ENCODE measurements around the gene DHRS3.
"Not testable (repeated sequence)": the region's sequence is repeated elsewhere in the genome, so short reads cannot be mapped to it uniquely, and the experiment has no call there.

The DHRS3 gene

GRCh38 chr1:12537906-12538461 is 80.0 kb downstream of the DHRS3 start:
- no peaks in the 10 kb centered on the region for H3K36me3 ChIP-seq (ENCODE audit: insufficient read depth, low read length)
- 0 out of 2 replicates have a peak, but pooled peaks cover 2% of the 10 kb centered on the region for H3K9me3 ChIP-seq (ENCODE audit: control insufficient read depth, insufficient read depth, low read length)
- no peak overlapping the region for H3K9ac ChIP-seq (ENCODE audit: low read depth, low read length)
- H3K4me1 ChIP-seq (ENCODE audit: insufficient read depth, low read length) = peaks cover 14% of the 10 kb centered on the region

- no peaks in the 10 kb centered on the region for H3K36me3 ChIP-seq (ENCODE audit: insufficient read depth, low read length)
These were observed 80.7 kb downstream of the DHRS3 start for GRCh38 chr1:12537294-12537693.

DNA sequence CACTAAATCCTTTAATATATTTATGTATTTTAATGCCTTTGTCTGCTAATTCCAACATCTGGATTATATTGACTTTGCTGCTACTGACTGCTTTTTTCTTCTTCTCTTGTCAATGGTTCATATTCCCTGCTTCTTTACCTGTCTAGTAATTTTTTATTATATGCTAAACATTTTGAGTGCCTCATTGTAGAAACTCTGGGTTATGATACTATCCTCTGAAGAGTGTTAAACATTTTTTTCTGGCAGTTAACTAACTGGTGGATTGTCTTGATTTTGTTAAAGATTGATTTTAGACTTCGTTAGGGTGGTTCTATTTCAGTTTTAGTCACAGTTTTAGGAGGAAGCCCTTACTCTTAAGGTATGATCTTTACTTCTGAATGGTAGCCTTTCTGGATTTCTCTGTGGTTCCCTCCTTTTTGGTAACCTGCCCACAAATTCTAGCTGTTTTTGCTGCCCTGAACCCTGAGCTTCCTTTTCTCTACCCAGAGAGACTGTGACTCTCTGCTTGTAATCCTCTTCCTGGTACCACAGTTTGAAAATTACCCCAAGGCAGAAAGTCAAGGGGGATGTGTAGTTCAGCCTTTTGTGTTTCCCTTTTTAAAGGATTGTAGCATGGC is 81.9 kb downstream of the DHRS3 start:
- H3K9me3 ChIP-seq (ENCODE audit: control insufficient read depth, insufficient read depth, low read length) = 0 out of 2 replicates have a peak, but pooled peaks cover 2% of the 10 kb centered on the region
- H3K36me3 ChIP-seq (ENCODE audit: insufficient read depth, low read length) = no peaks in the 10 kb centered on the region
- peaks cover 6% of the 10 kb centered on the region for H3K4me1 ChIP-seq (ENCODE audit: insufficient read depth, low read length)
- H3K9ac ChIP-seq (ENCODE audit: low read depth, low read length) = no peak overlapping the region

More at GRCh38 chr1:12537294-12537693, 80.7 kb downstream of the DHRS3 start:
- 0 out of 2 replicates have a peak, but pooled peaks cover 2% of the 10 kb centered on the region for H3K9me3 ChIP-seq (ENCODE audit: control insufficient read depth, insufficient read depth, low read length)
- peaks cover 14% of the 10 kb centered on the region for H3K4me1 ChIP-seq (ENCODE audit: insufficient read depth, low read length)
- H3K9ac ChIP-seq (ENCODE audit: low read depth, low read length) = no peak overlapping the region

DNA sequence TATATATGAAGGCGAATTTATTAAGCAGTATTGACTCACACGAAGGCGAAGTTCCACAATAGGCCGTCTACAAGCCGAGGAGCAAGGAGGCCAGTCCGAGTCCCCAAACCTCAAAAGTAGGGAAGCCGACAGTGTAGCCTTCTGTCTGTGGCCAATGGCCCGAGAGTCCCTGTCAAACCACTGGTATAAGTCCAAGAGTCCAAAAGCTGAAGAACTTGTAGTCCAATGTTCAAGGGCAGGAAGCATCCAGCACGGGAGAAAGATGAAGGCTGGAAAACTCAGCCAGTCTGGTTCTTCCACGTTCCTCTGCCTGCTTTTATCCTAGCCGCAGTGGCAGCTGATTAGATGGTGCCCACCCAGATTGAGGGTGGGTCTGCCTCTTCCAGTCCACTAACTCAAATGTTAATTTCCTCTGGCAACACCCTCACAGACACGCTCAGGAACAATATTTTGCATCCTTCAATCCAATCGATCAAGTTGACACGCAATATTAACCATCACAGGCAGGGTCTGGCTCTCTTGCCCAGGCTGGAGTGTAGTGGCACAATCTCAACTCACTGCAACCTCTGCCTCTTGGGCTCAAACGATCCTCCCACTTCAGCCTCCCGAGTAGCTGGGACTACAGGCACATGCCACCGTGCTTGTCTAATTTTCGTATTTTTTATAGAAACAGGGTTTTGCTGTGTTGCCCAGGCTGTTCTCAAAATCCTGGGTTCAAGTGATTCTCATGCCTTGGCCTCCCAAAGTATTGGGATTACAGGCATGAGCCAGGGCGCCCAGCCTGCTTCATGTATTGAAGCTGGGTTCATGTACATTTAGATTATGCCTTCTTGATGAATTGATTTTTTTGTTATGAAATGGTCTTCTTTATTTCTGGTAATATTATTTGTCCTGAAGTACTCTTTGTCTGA is 85.3 kb downstream of the DHRS3 start:
- H3K4me1 ChIP-seq (ENCODE audit: insufficient read depth, low read length) = no peaks in the 10 kb centered on the region
- no peaks in the 10 kb centered on the region for H3K36me3 ChIP-seq (ENCODE audit: insufficient read depth, low read length)
- H3K9me3 ChIP-seq (ENCODE audit: control insufficient read depth, insufficient read depth, low read length) = 0 out of 2 replicates have a peak, but pooled peaks cover 2% of the 10 kb centered on the region
- H3K9ac ChIP-seq (ENCODE audit: low read depth, low read length) = no peak overlapping the region

GRCh38 chr1:12531179-12531499 is 86.9 kb downstream of the DHRS3 start:
- 0 out of 2 replicates have a peak, but pooled peaks cover under 1% of the 10 kb centered on the region for H3K9me3 ChIP-seq (ENCODE audit: control insufficient read depth, insufficient read depth, low read length)
- H3K4me1 ChIP-seq (ENCODE audit: insufficient read depth, low read length) = no peaks in the 10 kb centered on the region
- no peak overlapping the region for H3K9ac ChIP-seq (ENCODE audit: low read depth, low read length)
- no peaks in the 10 kb centered on the region for H3K36me3 ChIP-seq (ENCODE audit: insufficient read depth, low read length)

GRCh38 chr1:12530462-12531178 is 87.4 kb downstream of the DHRS3 start:
- no peak overlapping the region for H3K9ac ChIP-seq (ENCODE audit: low read depth, low read length)
- H3K9me3 ChIP-seq (ENCODE audit: control insufficient read depth, insufficient read depth, low read length) = no peaks in the 10 kb centered on the region
- no peaks in the 10 kb centered on the region for H3K4me1 ChIP-seq (ENCODE audit: insufficient read depth, low read length)
- no peaks in the 10 kb centered on the region for H3K36me3 ChIP-seq (ENCODE audit: insufficient read depth, low read length)

DNA sequence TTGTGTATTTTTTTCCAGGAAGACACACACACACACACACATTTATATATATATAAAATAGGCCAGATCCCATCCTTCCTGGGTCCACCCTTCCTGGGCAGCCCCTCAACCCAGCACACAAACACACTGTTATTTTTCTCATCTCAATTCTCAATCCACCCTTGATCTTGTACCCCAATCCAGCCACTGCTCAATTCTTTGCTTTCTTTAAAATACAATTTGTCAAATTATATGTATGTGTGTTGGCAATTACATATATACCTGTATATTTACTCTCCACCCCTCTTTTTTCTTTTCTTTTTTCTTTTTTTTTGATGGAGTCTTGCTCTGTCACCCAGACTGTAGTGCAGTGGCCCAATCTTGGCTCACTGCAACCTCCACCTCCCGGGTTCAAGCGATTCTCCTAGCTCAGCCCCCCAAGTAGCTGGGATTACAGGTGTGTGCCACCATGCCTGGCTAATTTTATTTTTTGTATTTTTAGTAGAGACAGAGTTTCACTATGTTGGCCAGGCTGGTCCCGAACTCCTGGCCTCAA is 88.3 kb downstream of the DHRS3 start:
- Histone ChIP-seq H3K9me3 (ENCODE audit: control insufficient read depth, insufficient read depth, low read length) (no peaks in the 10 kb centered on the region), H3K9ac (ENCODE audit: low read depth, low read length) (no peak overlapping the region), H3K36me3 (ENCODE audit: insufficient read depth, low read length) (no peaks in the 10 kb centered on the region), H3K4me1 (ENCODE audit: insufficient read depth, low read length) (no peaks in the 10 kb centered on the region)

DNA sequence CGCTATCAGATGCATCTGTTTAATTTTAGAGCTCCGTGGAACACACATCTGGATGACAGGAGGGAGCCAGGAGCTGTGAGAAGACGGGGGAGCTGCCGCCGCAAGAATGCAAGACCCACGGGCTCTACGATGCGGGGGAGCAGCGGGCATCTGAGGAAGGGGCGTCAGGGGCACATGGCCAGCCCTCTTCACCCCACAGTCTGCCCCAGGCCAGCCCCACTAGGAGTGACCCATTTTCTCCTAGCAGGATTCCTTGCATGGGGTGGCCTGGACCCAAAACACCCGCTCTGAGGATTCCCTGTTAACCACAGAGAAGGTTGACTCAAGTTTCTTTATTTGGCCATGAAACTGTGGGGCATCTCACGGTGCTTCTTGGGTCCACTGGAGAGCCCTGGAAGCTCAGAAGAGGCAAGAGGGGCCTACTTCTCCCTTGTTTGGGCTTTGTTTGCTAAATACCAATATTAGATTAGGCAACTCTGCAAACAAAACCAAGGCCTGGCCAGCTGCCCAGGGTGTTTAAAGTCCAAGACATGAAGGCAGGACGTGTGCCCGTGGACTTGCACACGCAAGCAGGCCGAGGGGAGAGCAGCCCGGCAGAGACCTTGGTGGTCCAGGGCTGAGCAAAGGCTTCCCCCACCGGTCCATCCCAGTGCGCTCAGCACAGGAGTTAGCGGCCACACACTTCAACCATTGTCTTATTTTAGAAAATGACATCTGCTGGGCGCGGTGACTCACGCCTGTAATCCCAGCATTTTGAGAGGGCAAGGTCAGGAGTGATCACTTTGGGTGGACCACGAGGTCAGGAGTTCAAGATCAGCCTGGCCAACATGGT is 89.8 kb downstream of the DHRS3 start:
- Histone ChIP-seq H3K36me3 (ENCODE audit: insufficient read depth, low read length) (no peaks in the 10 kb centered on the region), H3K9me3 (ENCODE audit: control insufficient read depth, insufficient read depth, low read length) (no peaks in the 10 kb centered on the region), H3K9ac (ENCODE audit: low read depth, low read length) (no peak overlapping the region), H3K4me1 (ENCODE audit: insufficient read depth, low read length) (no peaks in the 10 kb centered on the region)

DNA sequence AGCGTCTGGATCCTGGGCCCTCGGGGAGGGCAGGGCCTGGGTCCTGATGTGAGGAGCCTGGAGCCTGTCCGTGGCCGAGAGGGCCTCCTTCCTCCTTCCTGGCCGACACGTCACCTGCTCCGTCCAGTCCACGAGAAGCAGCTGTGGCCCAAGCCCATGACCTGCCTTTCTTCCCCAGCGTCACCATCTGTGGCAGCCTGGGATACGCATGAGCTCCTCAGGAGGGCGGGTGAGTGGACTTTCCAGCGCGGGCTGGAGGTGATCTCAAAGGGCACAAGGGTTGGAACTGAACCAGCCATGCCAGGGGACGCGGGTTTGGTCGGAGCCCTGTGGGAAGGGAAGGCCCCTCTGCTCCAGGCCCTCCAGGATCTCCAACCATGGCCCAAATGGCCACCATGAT is 90.4 kb downstream of the DHRS3 start:
- H3K4me1 ChIP-seq (ENCODE audit: insufficient read depth, low read length) = no peaks in the 10 kb centered on the region
- no peak overlapping the region for H3K9ac ChIP-seq (ENCODE audit: low read depth, low read length)
- no peaks in the 10 kb centered on the region for H3K36me3 ChIP-seq (ENCODE audit: insufficient read depth, low read length)
- H3K9me3 ChIP-seq (ENCODE audit: control insufficient read depth, insufficient read depth, low read length) = no peaks in the 10 kb centered on the region

GRCh38 chr1:12525311-12526181 is 92.5 kb downstream of the DHRS3 start:
- Histone ChIP-seq H3K9ac (ENCODE audit: low read depth, low read length) (no peak overlapping the region), H3K9me3 (ENCODE audit: control insufficient read depth, insufficient read depth, low read length) (no peaks in the 10 kb centered on the region), H3K36me3 (ENCODE audit: insufficient read depth, low read length) (no peaks in the 10 kb centered on the region), H3K4me1 (ENCODE audit: insufficient read depth, low read length) (no peaks in the 10 kb centered on the region)

DNA sequence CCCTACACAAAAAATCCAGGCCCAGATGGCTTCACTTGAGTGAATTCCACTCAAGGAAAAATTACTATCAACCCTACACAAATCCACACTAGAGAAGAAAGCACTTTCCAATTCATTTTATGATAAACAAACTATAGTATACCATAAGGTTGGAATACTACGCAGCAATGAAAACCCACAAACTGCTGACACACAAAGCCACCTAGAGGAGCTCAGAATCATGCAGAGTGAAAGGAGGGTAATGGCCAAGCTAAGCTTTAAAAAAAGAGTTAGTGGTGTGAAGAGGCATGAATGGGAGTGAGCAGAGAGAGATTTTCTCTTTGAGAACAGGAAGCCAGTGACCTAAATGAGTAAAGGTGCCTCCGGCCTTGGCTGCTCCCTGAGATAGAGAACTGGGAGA is 93.7 kb downstream of the DHRS3 start:
- Histone ChIP-seq H3K4me1 (ENCODE audit: insufficient read depth, low read length) (no peaks in the 10 kb centered on the region), H3K9me3 (ENCODE audit: control insufficient read depth, insufficient read depth, low read length) (no peaks in the 10 kb centered on the region), H3K9ac (ENCODE audit: low read depth, low read length) (no peak overlapping the region), H3K36me3 (ENCODE audit: insufficient read depth, low read length) (no peaks in the 10 kb centered on the region)

GRCh38 chr1:12522780-12523179 is 95.2 kb downstream of the DHRS3 start:
- not testable (repeated sequence) for H3K9me3 ChIP-seq (ENCODE audit: control insufficient read depth, insufficient read depth, low read length); H3K4me1 ChIP-seq (ENCODE audit: insufficient read depth, low read length); H3K9ac ChIP-seq (ENCODE audit: low read depth, low read length); H3K36me3 ChIP-seq (ENCODE audit: insufficient read depth, low read length)

DNA sequence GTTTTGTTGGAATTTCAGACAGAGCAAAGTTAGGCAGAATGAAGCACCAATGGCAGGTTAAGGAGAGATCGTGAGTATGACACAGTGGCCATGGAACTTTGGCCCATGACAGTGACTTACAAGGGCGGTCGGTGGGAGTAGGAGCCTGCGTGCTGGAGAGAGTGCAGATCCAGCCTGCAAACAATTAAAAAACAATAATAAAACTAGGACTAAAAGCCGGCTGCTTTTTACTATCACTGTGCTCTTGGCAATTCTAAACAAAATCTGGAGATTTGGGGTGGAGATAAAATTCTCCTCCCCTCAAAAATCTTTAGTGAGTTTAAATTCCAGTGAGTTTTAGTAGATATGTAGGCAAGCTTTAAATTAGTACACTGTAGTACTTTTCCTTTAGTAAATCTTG is 96.9 kb downstream of the DHRS3 start:
- H3K4me1 ChIP-seq (ENCODE audit: insufficient read depth, low read length) = no peaks in the 10 kb centered on the region
- H3K36me3 ChIP-seq (ENCODE audit: insufficient read depth, low read length) = no peaks in the 10 kb centered on the region
- H3K9ac ChIP-seq (ENCODE audit: low read depth, low read length) = no peak overlapping the region
- H3K9me3 ChIP-seq (ENCODE audit: control insufficient read depth, insufficient read depth, low read length) = no peaks in the 10 kb centered on the region

Data from ES-I3 (cell line).